ENCODE results near the gene SLC8A3.

DNA sequence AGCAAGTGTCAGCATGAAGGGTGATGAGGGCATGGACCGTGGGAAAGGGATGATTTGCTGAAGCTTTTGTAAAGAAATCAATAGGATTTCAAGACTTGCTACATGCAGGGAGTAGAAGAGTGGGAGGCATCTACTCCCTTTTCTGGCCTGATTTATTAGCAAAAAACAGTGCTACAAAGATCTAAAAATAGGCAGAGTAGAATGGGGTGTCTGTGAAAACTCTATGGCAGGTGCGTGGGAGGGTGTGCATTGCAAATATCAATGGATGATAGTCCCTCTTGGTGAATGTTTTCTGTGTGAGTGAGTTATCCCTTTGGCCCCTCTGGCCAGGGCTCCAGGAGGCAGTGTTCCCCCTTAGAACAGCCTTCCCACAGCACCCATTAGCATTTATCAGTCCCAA lies 170.5 kb downstream of the SLC8A3 start:
- TF ChIP-seq POLR2A (IDR thresholded peaks at IDR 0.05) (no peak), POLR2AphosphoS5 (IDR thresholded peaks at IDR 0.05) (no peak)
